Measurements from ENCODE around the gene FBLN2. TPM values are rescaled to one million over a fixed set of nuclear protein-coding genes. Genes with fewer than 3 reads are reported as not detected.
"Not testable (repeated sequence)": the region's sequence is repeated elsewhere in the genome, so short reads cannot be mapped to it uniquely, and the experiment has no call there.

Gene FBLN2
- total and polyA plus RNA-seq, 7 donors, result 12.8 to 59.4 (median 24.9) TPM

DNA sequence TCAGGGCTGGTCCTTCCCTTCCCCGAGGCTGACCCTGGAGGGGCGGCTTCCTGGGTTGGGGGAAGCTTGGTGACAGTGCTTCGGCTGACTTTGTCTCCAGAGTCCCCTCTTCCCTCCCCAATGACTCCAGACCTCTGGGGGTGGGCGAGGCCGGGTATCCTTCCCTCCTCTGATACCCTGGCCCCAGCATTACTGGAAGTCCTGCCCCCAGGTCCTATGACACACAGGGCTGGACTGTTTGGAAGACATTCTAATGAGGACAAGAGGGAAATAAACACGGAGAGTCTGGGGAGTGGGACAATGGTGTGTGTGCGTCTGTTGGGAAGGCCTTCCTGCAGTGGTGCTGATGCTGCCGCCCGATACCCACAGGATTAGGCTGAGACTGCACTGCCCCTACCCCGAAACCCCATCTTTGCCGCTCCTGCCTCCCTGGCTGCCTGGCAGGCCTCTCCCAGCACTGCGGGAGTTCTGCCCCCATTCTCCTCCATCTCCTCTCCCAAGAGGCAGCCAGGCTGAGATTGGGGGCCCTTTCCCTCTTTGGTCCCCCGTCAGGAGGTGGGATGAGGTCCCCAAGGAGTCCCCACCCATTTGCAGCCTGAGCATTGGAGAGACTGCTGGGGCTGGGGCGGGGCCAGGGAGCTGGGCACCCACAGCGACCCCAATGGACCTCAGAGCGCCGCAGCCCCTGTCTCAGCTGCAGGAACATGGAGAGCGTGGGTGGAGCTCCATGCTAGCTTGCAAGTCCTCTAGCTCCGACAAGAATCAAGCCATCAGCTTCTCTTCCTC lies 29.7 kb upstream of the FBLN2 start:
- Histone ChIP-seq H3K9me3 (no peaks in the 10 kb centered on the region), H3K27ac (no peak overlapping the region)
- ATAC-seq, result no peak

DNA sequence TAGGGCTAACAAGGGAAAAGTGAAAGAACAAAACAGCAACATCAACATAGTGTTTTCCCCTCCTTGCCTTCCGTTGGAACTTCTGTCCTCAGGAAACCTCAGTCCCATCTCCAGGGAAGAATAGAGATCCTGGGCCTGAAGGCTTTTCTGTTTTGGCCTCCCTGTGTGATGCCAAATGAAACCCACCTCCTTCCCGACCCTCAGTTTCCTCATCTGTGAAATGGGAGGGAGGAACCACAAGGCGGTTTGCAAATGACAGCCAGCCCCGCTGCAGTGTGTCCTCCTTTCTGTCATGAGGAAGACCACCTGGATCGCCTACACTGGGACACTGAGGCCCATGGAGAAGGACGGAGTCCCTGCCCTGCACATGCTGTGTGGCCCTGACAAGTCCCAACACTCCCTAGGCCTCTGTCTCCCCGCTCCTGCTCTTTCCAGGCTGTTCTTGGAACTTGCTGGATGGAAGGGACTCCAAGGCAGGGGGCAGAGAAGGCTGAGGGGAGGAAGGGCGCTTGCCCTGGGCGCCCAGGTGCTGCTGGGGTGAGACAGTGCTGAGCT lies 28.5 kb upstream of the FBLN2 start:
- no peak overlapping the region for H3K27ac ChIP-seq
- no peaks in the 10 kb centered on the region for H3K4me1 ChIP-seq
- peak in 1 of 2 donors; percentile 43 for DNase-seq
- H3K4me3 ChIP-seq, result no peak overlapping the region
- intact Hi-C loops (cut with DNase I), result no loop called here
- ATAC-seq, result no peak
- WGBS, 3 donors, result 94 to 96% (median 94%) methylated on average over 8 to 9 of the region's 9 CpGs
- H3K36me3 ChIP-seq (ENCODE audit: insufficient read depth in 1 of 2, low read depth in 1 of 2), result no peaks in the 10 kb centered on the region
- TF ChIP-seq, protein P1, sequence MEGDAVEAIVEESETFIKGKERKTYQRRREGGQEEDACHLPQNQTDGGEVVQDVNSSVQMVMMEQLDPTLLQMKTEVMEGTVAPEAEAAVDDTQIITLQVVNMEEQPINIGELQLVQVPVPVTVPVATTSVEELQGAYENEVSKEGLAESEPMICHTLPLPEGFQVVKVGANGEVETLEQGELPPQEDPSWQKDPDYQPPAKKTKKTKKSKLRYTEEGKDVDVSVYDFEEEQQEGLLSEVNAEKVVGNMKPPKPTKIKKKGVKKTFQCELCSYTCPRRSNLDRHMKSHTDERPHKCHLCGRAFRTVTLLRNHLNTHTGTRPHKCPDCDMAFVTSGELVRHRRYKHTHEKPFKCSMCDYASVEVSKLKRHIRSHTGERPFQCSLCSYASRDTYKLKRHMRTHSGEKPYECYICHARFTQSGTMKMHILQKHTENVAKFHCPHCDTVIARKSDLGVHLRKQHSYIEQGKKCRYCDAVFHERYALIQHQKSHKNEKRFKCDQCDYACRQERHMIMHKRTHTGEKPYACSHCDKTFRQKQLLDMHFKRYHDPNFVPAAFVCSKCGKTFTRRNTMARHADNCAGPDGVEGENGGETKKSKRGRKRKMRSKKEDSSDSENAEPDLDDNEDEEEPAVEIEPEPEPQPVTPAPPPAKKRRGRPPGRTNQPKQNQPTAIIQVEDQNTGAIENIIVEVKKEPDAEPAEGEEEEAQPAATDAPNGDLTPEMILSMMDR (IDR thresholded peaks at IDR 0.05), result no peak
- no peaks in the 10 kb centered on the region for H3K27me3 ChIP-seq (ENCODE audit: insufficient read depth in 3 of 3, low read length in 2 of 3)
- no peaks in the 10 kb centered on the region for H3K9me3 ChIP-seq

More for the DNA sequence above, 29.7 kb upstream of the FBLN2 start:
- WGBS, 3 donors, result 78 to 87% (median 83%) methylated on average over 19 of the region's 19 CpGs
- H3K4me1 ChIP-seq, result no peaks in the 10 kb centered on the region
- no peak overlapping the region for H3K4me3 ChIP-seq
- DNase-seq, result no peak
- TF ChIP-seq, protein P1 (IDR thresholded peaks at IDR 0.05), result no peak
- no peaks in the 10 kb centered on the region for H3K36me3 ChIP-seq (ENCODE audit: insufficient read depth in 1 of 2, low read depth in 1 of 2)
- intact Hi-C loops (cut with DNase I), result no loop called here
- no peaks in the 10 kb centered on the region for H3K27me3 ChIP-seq (ENCODE audit: insufficient read depth in 3 of 3, low read length in 2 of 3)

DNA sequence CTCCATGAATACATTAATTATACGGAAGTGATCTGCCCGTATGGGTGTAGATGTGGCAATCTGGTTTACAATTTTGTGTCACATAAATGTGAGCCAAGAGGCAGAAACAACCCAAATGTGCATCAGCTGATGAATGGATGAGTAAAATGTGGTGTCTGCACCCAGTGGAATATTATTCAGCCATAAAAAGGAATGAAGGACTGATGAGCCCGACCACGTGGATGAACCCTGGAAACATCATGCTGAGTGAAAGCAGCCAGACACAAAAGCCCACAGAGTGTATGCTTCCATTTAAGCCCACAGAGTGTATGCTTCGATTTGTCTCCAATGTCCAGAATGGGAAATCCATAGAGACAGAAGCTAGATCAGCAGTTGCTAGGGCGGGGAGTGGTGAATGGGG lies 27.6 kb upstream of the FBLN2 start:
- ATAC-seq, result no peak
- no peak overlapping the region for H3K4me3 ChIP-seq
- H3K4me1 ChIP-seq, result no peaks in the 10 kb centered on the region
- H3K27ac ChIP-seq, result no peak overlapping the region
- no peaks in the 10 kb centered on the region for H3K9me3 ChIP-seq
- no peaks in the 10 kb centered on the region for H3K36me3 ChIP-seq (ENCODE audit: insufficient read depth in 1 of 2, low read depth in 1 of 2)
- TF ChIP-seq, protein P1 (IDR thresholded peaks at IDR 0.05), result no peak
- no peaks in the 10 kb centered on the region for H3K27me3 ChIP-seq (ENCODE audit: insufficient read depth in 3 of 3, low read length in 2 of 3)
- DNase-seq, result peak in 1 of 2 donors; percentile 8
- intact Hi-C loops (cut with DNase I), result no loop called here
- 62 to 83% (median 63%) methylated on average over 6 of the region's 6 CpGs for WGBS, 3 donors

DNA sequence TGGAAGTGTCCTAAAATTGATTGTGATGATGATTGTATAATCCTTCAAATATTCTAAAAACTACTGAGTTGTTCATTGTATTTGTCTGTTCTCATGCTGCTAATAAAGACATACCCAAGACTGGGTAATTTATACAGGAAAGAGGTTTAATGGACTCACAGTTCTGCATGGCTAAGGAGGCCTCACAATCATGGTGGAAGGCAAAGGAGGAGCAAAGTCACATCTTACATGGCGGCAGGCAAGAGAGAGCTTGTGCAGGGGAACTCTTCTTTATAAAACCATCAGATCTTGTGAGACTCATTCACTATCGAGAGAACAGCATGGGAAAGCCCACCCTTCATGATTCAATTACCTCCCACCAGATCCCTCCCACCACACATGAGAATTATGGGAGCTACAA lies 27.2 kb upstream of the FBLN2 start:
- 96 to 99% (median 98%) methylated on average over 2 of the region's 2 CpGs for WGBS, 3 donors
- DNase-seq; H3K4me1 ChIP-seq; intact Hi-C loops (cut with DNase I); H3K9me3 ChIP-seq; ATAC-seq; H3K36me3 ChIP-seq (ENCODE audit: insufficient read depth in 1 of 2, low read depth in 1 of 2); H3K27me3 ChIP-seq (ENCODE audit: insufficient read depth in 3 of 3, low read length in 2 of 3); H3K4me3 ChIP-seq; H3K27ac ChIP-seq: not testable (repeated sequence)

DNA sequence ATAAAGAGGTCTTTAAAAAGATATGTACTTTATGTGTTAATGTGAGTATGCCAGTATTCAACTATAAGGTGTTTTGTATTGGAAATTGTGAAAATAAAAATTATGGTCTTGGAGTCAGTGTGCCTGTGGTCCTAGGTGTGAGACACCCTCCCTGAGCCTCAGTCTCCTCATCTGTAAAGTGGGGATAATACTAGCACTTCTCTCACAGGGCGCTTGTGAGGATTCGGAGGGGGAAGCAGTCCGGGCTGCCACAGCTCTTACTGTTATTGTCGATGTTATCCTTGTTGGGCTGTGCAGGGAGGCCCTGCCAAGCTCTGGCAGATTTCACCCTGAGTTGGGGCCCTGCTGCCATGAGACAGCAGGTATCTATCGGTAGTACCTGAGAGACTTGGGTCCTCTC lies 26.7 kb upstream of the FBLN2 start:
- ATAC-seq (no peak), DNase-seq (peak in 1 of 2 donors; percentile 18)
- Histone ChIP-seq H3K4me3 (no peak overlapping the region), H3K4me1 (no peaks in the 10 kb centered on the region), H3K9me3 (no peaks in the 10 kb centered on the region), H3K27me3 (ENCODE audit: insufficient read depth in 3 of 3, low read length in 2 of 3) (no peaks in the 10 kb centered on the region), H3K27ac (no peak overlapping the region), H3K36me3 (ENCODE audit: insufficient read depth in 1 of 2, low read depth in 1 of 2) (no peaks in the 10 kb centered on the region)
- intact Hi-C loops (cut with DNase I), result no loop called here
- TF ChIP-seq, protein P1 (IDR thresholded peaks at IDR 0.05), result no peak
- 95 to 98% (median 96%) methylated on average over 5 of the region's 5 CpGs for WGBS, 3 donors
